Superior temporal gyrus (tissue), 1 donor: ENCODE measurements around the gene PTP4A1.

Source experiments
- DNase-seq: peaks from one replicate; pipeline ENCODE4 v3.0.0-alpha.2; 2016; ENCODE audit errors: extremely low spot score

PTP4A1 gene

DNA sequence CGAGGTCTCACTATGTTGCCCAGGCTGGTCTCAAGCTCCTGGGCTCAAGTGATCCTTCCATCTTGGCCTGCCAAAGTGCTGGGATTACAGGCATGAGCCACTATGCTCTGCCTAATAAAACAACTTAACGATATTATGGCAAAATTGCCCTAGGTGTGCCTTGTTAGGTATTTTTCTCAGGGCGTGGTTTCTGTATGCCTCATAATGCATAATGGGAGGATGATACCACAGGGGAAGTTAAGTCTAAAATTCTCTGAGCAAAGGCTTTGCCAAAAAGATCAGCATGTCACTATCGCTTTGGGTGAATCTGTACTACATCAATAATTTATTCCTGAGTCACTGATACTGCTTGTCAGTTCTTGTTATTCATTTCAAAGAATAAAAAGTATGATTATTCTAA, 15.9 kb upstream of the PTP4A1 start:
- DNase-seq, result no peak

DNA sequence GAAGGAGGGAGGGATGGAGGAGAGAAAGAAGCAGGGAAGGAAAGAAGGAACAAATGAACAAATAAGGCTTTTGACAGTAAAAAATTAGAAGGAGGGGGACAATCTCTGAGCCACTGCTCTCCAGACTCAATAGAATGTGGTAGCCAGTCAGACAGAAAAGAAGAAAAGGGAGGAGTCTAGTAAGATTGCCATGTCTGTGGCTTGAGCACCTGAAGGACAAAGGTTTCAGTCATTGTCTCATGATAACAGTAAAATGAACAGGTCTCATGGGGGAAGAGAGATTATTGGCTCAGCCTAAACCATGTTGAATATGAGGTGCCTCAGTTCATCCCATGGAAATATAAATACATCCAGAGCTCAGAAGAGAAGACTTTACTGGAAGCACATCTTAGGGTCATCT, 14.0 kb upstream of the PTP4A1 start:
- no peak for DNase-seq

DNA sequence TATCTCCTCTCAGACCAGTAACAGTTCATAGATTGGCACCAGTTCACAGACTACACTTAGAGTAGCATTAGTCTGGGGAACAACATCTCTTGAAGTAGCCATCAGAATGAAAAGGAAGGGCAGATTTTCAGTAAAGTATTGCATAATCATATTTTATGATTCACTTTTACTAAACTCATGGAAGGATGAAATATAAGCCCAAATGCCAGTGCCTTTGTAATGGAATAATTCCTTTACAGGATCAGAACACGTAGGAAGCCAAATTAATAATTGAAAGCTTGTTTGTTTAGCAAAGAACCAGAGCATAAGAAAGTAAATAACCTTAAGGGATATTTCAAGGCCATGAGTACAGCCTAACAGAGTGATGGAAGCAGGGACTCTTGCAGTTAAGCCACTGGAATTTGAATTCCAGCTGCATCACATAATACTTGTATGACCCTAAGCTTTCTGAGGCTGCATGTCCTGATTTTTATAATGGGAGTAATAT, 11.4 kb upstream of the PTP4A1 start:
- no peak for DNase-seq

DNA sequence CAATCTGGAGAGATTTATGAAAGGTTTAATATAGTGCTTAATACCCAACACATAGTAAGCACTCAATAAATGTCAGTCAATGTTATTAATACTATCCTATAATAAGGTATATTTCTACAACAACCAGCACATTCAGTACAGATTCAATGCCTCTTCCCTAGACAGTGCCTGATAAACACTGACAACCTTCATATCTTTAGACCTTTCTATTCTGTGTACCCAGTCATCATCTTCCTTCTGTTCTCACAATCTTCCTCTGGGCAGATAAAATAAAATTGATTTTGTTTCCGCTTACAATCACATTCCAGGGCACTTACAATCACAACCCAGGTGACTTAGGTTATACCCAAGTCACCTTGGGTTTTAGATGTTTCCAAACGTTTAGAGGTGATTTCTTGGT, 11.0 kb upstream of the PTP4A1 start:
- DNase-seq, result no peak

DNA sequence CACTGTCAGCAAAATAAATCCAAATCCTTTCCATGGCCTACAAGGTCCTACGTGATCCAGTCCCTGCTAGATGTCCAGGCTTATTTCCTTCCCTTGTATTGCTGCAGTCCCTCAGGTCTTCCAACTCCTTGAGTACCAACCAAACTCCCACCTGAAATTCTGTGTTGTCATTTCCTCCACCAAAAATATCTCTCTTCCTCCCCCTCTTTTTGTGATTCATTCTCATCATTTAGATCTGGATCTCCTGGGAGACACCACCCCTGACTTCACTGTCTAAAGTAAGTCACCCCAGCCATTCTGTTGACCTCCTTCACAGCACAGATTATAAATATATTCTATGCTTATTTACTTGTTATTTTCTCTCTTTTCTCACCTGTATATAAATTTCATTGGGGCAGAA, 9.0 kb upstream of the PTP4A1 start:
- no peak for DNase-seq

DNA sequence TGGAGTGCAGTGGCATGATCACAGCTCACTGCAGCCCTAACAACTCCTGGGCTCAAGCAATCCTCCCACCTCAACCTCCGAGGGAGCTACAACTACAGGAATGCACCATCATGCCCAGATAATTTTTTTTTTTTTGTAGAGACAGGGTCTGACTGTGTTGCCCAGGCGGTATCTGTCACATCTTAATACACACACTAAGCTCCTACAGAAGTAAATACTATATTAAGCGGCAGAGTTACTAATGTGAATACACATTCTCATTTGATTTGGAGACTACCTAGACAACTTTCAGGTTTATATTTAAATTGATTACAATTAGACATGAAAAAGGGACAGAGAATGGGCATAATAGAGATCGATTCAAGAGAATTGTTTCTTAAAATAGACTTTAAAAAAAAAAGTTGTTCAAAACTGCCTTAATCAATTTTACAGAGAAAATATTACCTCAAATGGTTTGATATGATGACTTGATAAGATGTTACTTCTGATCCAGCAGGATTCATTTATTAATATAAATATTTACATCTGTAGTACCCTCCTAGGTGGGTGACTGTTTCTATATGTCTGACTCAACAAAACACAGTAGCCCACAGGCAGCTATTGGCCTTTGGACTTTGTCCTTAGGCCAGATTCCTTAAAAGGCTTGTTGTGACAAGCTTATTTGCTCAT, 7.1 kb upstream of the PTP4A1 start:
- DNase-seq, result no peak

DNA sequence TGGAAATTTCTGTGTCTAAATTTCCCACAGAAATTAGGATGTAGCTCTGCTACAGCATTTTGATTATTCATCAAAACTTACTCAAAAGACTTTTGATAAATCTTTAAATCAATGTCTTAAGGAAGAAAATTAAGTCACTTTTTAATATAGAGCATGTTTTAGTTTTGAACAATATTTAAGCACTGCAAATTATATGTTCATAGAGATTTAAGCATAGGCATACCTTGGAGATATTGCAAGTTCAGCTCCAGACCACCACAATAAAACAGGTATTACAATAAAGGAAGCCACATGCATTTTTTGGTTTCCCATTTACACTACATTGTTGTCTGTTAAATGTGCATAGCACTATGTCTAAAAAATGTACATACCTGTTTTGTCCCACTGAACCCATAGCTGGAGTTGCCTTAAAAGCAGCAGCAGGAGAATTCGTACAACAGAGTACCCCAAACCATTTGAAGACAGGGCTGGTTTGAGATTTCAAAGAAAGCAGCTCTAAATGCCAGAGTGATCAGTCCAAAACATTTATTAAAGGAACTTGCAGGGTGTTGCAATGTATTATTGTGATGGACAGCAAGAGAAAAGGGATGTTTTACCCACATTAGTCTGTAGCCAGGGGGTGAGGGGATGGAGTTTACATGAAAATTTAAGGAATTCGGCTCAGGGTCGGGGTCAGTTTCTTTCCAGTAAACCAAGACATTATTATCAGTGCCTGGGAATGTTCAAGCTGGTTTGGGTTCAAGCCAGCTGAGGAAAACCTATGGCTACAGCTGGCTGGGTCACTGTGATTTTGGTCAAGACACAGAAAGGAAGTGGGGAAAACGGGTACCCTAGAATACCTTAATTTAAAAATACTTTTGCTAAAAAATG, 6.3 kb upstream of the PTP4A1 start:
- DNase-seq, result no peak

DNA sequence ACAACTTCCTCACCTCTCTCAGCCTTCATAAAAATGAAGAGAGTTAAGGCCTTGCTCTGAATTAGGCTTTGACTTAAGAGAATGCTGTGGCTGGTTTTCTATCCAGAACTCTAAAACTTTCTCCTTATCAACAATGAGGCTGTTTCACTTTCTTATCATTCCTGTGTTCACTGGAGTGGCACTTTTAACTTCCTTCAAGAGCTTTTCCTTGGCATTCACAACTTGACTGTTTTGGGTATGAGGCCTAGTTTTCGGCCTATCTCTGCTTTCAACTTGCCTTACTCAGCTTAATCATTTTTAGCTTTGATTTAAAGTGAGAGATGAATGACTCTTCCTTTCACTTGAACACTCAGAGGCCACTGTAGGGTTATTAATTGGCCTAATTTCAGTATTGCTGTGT, 4.3 kb upstream of the PTP4A1 start:
- no peak for DNase-seq

DNA sequence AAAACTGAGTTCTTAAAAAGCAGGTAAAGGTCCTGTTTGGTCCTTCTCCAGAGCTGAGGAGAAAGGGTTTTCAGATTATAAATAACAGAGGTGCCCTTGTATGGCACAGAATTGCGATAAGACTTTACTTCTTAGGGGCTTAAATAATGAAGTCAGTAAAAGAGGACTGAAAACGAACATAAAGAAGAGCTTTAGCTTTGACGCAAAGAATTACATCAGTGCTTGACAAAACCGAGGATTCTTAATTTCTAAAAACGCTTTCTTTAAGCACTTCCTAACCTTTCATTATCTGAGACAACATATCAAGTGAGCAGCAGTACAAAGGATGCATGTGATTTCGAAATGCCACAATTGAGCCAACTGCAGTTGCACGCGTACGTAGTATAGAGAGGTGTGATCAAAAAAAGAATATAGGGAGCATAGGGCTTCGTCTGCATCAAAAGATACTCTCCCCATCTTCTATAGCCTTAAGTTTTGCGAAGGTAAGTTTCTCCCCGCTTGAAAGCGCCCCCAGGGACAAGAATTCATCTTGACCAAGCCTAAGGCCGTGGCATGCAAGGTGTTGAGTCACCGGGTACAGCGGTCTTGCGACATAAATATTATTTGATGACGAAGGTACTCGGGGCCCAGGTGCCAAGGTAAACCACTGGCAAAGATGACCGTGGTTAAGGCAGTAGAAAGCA, 778 bp upstream of the PTP4A1 start:
- peak; percentile 72 for DNase-seq

DNA sequence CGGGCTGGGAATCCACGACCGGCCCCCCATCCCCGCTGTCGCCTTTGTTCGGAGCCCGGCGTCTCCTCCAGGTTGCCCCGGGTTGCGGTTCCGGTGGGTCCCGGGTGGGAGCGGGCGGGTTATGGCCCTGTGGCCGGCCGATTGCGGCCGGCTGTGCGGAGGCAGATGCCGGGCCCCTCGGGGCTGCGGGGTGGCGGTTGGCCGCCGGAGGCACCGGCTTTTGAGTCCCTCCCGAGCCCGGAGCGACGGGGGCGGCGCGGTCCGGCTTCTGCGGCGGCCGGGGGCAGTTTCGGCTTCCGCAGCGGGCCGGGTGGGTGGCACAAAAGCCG, 431 bp downstream of the PTP4A1 start:
- no peak for DNase-seq

DNA sequence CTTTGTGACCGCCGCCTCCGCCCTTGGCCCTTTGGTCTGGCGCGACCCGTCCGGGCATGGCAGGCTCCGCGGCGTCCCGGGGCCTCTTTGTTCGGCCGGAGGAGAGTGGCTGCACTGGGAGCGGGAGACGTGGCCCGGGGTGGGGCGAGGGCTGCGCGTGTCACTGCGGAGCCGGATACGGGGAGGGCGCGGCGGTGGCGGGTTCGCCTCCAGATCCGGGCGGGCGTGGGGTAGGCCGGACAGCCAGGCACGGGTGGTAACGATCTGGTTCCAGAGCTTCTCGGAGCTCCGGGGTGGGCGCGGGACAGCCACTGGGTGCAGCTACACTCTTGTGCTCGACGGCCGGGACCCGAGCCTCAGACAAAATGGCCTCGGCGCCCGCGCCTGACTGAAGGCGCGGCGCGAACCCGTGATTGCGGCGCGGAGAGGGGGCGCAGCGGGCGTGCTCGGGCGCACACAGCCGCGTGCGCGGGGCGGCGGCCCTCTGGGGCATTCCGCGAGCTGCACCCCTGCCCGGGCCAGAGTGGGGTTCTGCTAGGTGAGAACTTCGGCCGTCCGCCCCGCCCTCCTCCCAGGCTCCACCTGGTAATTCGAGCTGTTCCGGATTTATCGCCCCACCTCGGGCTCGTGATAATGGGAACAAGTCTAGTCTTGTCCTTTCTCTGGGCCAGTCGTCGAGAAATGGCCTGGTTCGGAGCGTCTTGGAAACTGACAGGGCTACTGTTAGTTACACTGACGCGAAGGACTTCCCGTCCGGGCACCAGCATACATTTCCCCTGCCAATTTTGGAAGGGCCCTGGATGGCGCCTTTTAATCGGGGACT, 1.0 kb downstream of the PTP4A1 start:
- peak; percentile 66 for DNase-seq

DNA sequence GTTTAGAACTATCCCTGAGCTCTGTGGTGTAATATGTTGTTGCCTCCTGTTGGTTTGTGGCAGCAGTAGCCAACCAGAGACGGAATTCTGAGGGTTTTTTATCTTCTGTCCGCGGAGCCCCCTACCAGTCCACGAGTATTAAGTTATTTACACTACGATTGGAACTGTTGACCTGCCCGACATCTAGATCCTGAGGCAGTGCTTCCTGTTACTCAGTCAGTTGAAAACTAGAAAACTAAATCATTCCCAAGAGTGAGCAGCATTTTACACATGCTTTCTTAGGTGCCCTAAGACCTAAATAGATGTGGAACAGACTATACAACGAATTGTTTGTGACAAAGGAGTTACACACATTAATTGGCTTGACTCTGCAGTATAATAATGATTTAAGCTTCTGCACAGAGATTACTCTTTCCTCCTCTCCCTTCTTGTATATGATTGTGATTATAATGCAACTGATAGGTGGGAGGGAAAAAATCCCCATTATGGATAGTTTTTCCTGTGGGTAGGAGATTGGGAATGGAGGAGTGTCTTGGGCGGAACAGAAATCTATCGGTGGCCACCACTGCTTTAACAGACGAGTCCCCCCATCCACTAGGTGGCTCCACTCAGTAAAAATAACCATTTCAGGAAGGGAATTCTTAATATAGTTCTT, 1.7 kb downstream of the PTP4A1 start:
- DNase-seq, result peak; percentile 55

DNA sequence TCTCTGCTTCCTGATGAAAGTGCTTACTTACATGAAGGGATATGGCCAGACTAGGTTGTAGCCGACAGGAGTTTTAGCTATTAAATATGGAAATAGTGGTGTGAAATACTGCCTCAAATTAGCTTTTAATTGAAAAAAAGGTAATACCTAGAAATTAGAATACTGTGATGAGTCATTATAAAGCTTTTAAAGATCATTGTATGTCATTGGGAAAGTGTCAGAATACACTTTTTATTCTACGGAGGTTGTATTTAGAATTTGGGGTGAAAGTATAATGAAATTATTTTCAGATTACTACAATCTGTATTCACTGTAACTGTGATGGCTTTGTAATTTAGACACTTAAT, 2.2 kb downstream of the PTP4A1 start:
- no peak for DNase-seq

DNA sequence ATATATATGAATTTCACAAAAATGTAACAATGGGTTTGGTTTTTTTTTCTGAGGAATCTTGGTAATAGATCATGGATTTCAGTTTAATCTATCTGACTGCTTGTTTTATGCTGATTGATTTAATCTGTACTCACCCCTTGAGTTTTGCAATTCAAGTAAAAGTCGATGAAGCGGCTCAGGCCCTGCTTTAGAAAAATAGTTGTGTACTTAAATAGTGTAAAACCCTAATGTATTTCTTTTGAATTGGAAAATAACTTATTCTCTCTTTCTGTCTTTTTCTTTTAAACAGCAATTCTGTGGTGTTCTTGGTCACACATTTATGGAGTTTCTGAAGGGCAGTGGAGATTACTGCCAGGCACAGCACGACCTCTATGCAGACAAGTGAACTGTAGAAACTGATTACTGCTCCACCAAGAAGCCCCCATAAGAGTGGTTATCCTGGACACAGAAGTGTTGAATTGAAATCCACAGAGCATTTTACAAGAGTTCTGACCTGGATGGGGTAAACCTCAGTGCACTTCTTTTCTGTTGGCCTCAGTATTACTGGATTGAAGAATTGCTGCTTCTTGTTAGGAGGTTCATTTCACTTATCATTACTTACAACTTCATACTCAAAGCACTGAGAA, 4.0 kb downstream of the PTP4A1 start:
- DNase-seq, result no peak

DNA sequence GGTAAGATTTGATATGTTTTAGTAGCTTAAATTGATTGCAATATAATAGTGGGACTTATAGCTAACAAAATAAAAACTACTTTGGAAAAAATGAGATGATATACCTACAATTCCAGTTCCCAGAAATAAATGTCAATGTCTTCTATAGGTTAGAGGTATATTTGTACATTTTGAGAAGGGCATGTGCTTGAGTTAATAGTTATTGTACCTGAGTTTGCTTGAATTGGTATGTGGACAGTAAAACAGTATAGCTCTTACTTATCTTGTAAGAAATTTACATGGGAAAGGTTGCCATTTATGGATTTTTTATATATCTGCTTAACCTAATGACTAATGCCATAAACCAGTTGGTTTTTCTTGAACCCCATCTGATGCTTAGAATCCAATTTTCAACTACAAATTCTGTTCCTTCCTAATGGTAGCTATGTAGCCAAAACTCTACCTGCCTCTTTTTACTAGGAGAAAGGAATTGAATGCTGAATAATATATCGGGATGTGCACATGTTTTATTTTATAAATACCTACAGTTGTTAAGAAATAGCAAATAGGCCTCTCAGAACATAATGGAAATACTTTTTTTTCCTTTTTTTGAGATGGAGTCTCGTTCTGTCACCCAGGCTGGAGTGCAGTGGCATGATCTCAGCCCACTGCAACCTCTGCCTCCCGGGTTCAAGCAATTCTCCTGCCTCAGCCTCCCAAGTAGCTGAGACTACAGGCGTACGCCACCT, 4.9 kb downstream of the PTP4A1 start:
- no peak for DNase-seq

DNA sequence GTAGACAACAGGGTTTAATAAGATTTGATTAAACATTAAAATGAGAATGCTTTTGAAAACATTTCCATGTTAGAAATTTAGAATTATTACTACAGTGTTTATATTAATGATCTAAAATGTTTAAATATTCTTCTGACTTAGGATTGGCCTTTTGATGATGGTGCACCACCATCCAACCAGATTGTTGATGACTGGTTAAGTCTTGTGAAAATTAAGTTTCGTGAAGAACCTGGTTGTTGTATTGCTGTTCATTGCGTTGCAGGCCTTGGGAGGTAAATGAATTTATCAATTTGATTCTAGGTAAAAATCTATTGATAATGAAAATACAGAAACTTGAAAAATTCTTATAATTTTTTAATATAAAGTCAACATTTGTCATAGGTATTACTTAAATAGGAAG, 6.5 kb downstream of the PTP4A1 start:
- no peak for DNase-seq

DNA sequence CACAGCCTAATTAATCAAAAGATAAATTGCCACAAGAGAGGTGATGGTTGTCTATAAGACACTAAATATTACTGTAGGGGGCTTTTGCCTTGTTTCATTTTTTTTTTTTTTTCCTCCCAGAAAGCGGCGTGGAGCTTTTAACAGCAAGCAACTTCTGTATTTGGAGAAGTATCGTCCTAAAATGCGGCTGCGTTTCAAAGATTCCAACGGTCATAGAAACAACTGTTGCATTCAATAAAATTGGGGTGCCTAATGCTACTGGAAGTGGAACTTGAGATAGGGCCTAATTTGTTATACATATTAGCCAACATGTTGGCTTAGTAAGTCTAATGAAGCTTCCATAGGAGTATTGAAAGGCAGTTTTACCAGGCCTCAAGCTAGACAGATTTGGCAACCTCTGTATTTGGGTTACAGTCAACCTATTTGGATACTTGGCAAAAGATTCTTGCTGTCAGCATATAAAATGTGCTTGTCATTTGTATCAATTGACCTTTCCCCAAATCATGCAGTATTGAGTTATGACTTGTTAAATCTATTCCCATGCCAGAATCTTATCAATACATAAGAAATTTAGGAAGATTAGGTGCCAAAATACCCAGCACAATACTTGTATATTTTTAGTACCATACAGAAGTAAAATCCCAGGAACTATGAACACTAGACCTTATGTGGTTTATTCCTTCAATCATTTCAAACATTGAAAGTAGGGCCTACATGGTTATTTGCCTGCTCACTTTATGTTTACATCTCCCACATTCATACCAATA, 7.8 kb downstream of the PTP4A1 start:
- DNase-seq, result no peak

DNA sequence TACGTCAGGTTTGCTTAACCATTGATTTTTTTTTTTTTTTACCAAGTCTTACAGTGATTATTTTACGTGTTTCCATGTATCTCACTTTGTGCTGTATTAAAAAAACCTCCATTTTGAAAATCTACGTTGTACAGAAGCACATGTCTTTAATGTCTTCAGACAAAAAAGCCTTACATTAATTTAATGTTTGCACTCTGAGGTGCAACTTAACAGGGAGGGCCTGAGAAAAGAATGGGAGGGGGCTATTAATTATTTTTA, 8.4 kb downstream of the PTP4A1 start:
- DNase-seq, result no peak

DNA sequence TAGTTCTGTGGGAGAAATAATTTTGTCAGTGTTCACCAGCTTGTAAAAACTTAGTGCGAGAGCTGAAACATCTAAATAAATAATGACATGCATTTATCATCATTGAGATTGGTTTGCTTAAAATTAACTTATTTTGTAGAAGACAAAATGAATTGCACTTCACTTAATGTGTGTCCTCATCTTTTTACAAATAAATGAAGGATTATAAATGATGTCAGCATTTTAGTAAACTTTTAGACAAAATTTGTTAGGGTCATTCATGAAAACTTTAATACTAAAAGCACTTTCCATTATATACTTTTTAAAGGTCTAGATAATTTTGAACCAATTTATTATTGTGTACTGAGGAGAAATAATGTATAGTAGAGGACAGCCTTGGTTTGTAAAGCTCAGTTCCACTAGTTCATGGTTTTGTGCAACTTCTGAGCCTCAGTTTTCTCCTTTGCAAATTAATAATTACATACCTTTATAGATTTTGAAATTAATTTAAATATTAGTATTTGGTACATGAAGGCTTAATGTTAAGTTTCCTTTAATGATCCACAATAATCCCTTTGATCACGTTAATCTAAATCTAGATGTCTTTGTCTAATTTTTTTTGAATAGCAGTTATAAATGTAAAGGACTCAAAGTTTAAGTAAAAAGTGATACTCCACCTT, 9.2 kb downstream of the PTP4A1 start:
- DNase-seq, result no peak
